HG02763 (cell line): ENCODE data around the gene B4GALT4.
A peak's percentile ranks its signal among the peaks of the same experiment; 100 is the strongest.

Experiments used
- ATAC-seq: cut with Tn5 transposase; IDR thresholded peaks from one replicate; pipeline ENCODE4 v1.9.1; 2021; ENCODE audit warnings: mild to moderate bottlenecking, moderate library complexity; ENCODE audit not compliant: unreplicated experiment

The B4GALT4 gene

DNA sequence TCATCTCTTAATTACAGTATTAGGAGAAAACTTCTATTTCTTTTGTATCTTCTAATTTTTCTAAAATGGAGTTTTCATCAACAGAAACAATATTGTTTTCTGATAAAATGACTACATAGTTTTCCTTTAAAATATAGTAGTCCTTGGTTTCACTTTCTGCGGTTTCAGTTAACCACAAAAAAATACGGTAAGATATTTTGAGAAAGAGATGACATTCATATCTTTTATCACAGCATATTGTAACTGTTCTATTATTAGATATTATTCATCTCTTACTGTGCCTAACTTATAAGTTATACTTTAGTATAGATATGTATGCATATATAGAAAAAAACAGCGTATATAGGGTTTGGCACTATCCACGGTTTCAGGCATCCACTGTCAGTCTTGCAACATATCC lies 2.3 kb downstream of the B4GALT4 start:
- ATAC-seq, result no peak

DNA sequence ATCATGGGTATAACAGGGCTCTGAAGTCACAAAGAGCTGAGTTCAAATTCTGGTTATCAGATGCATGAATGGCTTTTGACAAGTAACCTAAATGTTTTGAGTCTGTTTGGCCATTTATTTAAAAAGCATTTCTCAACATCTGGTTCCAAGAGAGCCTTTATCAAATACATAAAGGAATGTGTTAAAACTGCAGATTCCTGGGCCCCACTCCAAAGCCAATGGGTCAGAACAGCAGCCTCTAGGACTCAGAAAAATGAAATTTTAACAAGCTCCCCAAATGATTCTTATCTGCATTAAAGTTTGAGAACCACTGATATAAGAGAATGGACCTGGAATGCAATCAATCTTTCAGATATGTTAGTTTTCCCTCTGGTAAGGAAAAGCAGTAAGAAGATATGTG lies 3.4 kb downstream of the B4GALT4 start:
- ATAC-seq, result no peak

DNA sequence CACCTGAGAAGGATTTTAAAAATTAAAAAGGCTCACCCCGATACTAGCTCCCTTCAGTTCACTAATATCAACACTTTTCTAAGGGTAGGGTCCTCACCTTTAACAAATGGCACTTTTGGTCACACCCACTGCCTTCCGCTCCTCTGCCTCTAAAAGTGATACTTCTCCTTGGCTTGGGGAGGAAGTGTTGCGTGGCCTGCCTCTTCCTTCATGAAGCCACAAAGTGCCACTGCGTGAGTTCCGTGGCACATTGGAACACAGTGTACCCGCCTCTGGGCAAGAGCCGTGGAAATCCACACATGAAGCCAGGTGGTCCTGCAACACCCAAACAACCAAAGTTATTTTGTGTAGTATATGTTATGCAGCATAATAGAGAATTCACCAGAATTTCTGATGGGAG lies 3.9 kb downstream of the B4GALT4 start:
- ATAC-seq, result no peak

DNA sequence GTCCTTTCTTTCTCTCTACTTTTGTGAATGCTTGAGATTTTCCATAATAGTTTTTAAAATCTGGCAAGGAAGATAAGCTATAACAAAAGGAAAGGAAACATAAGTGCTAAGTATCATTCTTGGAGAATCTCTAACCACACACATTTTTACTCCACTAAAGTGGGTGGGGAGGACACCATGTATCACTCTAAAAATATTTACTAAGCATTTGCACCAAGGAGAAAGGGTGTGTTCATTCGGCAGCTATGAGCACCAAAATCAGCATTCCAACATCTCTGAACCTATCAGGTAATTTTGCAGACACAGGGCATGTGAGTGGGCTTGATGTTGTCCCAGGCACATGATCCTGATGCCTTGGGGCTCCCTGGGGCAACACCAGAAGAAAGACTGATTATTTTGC lies 5.5 kb downstream of the B4GALT4 start:
- ATAC-seq, result no peak

DNA sequence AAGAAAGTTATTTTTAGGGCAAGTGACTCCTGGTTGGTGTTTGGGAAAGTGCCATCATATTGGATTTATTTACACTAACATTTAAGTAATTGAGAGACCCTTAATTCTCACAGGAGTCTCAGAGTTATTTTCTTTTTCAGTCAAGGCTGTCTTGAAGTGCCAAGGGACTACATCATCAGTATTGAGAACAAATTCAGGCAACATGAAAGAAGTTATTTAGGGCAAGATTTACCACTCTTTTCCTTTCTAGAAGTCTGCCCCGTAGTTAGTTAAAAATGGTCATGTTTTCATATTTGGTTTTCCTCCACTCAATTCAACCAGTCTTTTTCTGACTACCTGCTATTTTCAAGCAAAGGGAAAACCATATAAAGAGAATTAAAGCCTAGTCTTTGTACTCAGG lies 6.1 kb downstream of the B4GALT4 start:
- ATAC-seq, result no peak

DNA sequence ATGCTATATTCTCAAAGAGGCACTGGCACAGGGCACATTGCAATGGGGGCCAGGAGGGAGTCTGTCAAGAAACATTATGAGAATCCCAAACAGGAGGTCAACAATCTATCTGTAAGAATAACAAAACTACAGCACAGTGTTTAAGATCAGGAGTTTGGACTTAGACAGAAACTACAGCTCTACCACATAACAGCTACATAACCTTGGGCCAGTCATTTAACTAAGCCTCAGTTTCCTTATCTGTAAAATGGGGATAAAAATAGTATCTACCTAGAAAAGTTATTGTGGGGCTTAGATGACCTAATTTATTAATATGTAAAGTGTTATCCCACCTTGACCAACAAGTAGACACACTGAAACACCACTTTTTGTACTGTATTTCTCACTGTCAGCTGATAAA lies 9.9 kb downstream of the B4GALT4 start:
- ATAC-seq, result no peak

DNA sequence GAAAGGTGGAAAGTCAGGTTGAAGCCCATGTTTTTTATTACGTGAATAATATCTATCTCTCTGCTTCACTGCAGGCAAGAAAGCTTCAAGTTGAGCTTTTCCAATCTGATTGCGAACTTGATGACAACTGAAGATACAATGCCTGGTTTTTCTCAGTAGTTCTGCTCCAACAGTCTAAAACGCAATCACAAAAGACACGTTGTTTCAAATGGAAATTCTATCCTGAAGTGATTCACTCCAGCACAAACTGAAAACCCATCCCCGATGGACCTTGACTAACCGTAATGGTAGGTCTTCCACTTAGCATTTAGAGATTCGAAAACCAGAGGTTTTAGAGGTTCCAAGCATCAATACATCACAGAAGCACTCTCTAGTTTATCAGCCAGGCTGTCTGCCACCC lies 10.6 kb downstream of the B4GALT4 start:
- ATAC-seq, result no peak

DNA sequence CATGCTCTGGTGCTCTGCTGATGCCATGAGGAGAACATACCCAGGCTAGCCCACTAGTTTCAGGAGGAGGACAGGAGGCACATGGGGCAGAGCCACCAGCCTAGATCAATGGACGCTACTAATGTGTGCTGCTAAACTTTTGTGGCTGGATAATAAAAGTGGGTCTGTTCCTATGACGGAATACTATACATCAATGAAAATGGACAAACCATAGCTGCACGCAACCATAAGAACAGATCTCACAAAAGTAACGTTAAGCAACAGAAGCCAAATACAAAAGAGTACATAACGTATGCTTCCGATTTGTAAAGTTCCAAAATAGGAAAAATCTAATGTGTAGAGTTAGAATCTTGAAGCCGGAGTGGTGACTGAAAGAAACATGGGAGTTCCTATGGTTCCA lies 11.5 kb downstream of the B4GALT4 start:
- no peak for ATAC-seq

DNA sequence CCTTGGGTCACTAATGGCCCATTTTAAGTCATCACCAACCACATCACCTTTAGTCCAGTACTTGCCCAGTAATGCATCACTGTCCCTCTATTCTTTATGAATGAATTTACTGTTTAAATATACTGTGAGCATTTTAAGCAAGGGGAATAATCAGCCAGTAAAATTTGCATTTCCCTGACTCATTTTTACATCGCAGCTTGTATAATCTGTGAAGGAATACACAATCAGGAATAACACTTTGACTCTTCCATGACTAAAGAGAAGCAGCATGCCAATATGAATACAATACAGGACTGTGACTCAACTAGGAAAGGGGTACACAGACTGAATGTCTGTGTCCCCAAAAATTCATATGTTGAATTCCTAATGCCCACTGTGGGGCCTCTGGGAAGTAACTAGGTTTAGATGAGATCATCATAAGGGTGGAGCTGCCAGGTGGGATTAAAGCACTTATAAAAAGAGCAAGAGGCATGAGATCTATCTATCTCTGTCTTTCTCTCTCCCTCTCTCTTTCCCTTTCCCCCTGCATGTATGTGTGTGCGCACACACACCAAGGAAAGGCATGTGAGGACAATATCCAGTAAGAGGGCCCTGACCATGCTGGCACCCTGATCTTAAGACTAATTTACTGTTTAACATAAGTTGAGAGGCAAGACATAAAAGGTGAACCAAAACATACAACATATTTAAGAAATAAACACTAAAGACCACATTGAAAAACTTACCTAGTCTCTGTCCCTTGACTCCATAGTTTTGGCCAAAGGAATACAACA lies 12.1 kb downstream of the B4GALT4 start:
- no peak for ATAC-seq

DNA sequence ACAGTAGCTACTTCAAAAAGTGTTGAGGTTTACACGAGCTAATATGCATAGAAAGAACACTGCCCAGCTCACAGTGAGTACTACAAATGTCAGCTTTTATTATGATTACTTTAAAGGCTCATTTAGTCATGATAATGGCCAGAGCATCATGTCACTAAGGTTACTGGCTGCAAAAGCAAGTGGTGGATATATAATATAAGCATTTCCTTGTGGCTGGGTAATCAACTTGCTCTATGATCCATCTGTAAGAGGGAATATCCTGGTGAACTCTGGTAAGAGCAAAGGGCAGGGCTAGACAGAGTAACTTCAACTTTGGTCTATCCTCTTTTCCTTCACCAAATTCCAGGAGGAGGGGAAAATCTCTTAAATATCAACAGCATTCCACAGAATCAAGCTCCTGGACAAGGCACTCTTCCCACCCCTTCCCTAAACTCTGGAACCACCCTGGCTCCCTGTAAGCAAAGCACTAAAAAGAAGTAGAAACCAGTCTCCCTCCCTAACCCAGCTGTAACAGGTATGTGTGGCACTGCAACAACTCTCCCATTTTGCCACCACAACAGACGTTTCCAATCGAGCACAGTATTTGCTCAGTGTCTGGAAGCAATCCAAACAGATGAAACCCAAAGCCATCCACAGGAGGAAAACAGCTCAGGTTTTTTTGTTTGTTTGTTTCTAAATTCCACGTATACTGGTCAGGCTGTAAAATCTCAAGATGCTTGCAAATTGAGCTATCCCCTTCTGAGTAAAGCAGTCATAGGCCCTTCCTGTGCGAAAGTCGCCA lies 13.4 kb downstream of the B4GALT4 start:
- ATAC-seq, result no peak

DNA sequence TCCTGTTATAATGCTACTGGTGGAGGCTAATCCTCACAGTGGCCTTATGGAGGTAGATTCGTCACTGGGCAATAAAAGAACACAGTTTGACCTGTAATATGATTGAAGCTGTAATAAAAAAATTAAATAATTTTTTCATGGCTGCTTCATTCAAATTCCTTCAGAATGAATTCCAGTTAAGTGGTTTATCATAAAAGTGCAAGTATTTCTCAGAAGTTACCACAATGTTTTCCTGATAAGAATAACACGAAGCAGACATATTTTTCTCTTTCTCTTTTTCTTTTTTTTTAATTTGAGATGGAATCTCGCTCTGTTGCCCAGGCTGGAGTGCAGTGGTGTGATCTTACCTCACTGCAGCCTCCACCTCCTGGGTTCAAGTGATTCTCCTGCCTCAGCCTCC lies 15.6 kb downstream of the B4GALT4 start:
- ATAC-seq, result no peak

DNA sequence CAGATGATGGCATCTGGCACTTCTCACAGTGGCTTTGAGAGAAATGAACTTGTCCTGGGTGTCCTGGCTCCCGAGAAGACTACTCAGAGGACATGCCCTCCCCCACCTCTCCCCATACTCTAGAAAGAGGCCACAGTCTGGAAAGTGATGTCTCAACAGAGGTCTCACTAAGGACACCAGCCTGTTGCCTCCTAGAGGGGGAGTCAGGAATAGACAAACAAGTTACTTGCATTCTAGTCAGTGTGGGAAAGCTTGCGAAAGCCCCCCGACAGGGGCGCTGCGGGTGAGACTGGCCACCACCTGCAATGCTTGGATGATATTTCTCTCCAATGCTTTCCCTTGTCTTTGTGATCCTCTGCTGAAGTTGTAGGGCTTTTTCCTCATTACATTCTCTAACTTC lies 17.2 kb downstream of the B4GALT4 start:
- no peak for ATAC-seq

DNA sequence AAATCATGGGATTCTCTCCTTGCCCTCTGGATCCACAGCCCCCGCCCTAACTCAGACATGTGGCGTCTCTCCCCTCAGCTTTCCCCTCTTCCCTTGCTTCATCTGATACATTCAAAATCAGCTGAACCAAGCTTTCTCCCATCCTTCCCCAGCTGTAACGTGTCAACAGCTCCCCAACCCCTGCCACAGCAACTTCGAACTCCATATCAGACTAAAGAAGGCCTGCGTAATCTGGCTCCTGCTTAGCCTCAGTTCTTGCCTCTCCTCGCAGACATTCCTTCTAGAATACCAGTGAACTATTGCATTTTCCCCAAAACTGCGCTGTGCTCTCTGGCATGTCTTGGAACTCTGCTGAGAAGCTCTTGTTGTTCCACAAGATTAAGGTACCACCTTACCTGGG lies 18.3 kb downstream of the B4GALT4 start:
- no peak for ATAC-seq

DNA sequence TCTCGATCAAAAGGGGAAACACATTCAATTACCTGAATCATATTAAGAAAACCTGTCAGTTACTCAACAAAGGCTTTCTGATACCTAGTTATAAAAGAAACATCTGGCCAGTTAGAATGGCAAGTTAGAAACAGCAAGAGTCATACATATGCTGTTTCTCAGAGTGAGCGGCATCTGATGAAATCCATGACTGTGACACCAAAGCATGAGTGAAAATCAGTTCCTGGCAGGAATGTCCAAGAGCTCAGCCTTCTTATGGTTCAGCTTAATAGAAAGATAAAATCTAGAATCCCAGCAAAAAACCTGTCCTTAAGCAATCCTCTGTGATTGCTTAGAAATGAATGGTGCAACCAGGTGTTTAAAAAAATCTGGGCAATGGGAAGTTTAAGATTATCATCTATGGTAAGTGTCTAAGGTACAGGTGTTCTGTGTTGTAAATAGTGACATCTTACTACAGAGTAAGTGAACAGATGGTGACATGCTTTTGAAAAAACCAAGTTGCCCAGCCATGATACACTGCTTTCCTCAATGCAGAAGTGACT lies 18.8 kb downstream of the B4GALT4 start:
- no peak for ATAC-seq

DNA sequence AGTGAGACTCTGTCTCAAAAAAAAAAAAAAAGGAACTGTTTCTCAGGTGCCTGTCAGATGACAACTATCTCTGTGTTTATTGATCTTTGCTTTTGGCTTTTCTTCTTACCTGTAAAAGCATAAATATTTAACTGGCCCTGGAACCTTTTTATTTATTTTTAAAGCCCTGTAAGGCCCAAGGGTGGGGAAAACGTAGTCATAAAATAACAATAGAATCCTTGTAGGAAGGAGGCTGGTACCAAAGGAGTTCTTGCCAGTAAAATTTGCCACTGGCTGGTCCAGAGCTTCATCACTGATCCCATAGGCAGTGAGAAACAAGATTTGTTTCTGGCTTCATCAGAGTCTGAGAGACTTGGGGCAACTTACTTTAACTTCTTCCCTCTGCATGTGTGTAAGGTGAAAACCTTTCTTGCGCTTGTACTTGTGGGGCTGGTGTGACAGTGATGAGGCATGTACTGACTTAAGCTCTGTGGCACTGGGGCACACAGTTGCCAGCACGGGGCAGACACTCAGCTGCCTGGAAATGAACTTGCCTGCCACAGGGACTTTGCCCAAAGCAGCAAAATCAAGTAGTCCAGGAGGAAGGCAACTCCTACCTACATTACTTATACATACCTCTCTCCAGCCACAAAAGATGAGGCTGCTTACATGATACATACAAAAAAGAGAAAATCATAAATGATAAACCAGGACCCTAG lies 19.6 kb downstream of the B4GALT4 start:
- ATAC-seq, result no peak

DNA sequence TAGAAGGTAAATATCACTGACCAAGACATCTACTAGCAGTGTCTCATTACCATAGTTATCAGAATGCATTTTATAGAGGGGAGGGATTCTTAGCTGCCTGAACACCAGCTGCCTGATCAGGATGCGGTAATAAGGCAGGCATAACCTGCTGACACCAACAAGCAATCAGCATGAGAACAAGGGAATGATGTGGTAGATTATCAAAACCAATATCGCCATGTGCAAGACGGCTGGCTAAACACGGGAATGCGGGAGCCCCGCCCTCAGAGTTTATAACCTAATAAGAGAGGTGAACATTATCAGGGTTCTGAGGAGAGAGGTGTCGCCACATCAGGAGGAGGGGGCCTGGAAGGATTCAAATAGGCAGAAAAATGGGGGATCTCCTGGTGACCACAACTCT lies 20.5 kb downstream of the B4GALT4 start:
- no peak for ATAC-seq

DNA sequence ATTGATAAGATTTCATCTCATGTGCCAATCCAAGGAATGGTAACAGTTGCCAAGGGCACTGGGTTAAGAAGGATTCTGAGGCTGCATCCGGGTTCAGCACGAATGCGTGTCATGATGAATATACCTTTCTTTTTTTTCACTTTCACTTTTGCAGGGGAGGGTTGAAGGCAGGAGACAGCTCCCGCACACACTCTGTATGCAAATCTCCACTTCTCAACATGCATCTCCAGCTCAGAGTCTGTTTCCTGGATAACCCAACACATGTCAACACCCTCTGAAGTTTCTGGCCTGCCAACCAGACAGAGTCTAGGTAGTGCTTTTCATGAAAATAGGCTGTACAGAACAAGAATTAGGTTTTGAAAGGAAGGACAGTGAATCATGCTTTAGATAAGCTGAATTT lies 21.6 kb downstream of the B4GALT4 start:
- peak; percentile 93 for ATAC-seq

DNA sequence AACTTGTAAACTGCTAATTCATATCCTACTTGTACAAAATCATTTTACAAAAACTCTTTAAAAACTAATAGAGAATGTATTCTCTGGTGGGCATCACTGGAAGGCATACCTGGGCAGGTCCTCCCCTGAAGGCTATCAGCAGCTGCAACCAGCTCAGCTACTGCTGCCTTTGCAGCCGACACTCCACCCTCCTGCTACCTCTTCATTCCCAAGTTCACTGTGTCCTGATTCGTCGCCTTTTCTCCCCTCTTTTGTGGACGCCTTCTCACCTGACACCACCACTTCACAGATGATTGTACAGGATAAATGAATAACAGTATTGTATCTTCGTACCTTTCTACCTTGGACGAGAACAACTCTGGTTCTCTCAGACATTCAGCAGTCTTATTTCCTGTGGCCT lies 28.9 kb downstream of the B4GALT4 start:
- ATAC-seq, result no peak

DNA sequence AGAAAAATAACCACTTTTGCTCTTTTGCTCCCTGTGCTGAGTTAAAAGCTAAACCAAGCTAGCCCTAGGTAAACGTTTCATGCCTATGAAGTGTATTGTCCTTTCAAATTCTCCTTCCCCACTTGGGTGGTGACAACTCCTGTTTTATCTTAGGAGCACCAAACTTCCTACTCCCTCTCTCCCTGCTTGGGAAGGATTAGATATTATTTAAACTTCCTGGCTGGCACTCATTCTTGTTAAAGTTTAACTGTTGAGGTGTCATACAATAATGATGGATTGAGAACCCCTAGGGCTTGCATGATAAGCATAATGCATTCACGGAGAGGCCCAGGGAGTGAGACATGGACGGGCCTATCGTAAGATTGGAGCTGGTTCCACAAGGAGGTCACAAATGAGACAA lies 29.5 kb downstream of the B4GALT4 start:
- no peak for ATAC-seq

DNA sequence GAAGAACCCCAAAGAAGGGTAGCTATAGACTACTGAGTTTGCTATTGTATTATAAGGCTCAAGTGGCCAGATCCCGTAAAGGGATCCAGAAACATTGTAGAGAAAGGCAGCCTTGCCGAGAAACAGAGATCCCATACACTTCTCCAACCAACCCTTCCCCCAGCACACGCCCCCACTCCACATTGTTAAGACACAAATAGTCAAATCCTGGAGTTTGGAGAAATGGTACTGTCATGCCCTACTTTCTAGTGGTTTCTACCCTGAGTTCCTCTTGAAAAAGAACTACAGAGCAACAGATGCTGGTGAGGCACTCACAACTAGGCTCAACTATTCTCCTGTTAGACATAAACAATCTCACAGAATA lies 33.2 kb downstream of the B4GALT4 start:
- no peak for ATAC-seq

DNA sequence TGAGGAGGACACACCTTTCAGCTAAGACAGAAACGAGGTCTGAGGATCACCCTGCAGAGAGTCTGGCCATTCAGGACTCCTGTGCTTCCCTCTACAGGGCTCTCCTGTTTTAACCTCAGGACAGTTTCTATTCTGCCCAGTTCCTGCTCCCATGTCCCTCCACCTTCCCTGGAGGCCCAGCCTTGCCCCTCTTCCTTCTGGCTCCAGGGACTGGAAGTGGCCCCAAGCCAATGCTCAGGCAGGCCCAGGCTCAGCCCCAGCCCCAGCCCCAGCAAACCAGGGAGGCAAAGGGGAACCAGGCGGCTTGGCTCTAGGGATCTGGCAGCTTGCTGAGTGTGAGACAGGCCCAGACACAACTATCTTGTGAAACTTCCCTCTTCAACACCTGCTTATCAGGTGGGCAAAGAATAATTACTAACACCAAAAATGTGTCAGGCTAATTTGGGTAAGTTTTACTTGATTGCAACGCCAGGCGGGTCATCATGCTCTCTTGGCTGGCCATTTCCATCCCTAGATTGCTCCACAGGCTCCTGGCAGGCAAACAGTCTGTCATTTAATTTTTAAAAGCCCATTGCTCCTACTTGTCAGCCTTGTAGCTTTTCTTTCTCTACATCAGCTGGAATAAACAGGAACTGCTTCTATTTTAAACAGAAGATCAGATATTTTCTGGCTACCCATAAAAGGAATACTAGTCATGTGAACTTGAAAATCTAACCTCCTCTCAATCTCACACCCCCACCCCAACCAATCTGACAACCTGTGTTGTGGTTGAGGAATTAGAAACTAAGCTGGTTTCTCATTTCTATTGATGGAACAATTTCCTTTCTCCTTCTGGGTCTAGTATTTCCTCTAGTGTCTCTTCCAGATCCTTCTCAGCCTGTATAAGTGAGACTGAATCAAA lies 33.8 kb downstream of the B4GALT4 start:
- no peak for ATAC-seq
